Measurements from ENCODE around the gene GATAD2B. TPM values are rescaled to one million over a fixed set of nuclear protein-coding genes. Genes with fewer than 3 reads are reported as not detected.
"Not testable (repeated sequence)": the region's sequence is repeated elsewhere in the genome, so short reads cannot be mapped to it uniquely, and the experiment has no call there.

GATAD2B gene
- total RNA-seq, 2 experiments from 2014 or later, result 59.5 to 59.8 TPM

- Mint-ChIP-seq H3K9me3 (no peaks in the 10 kb centered on the region), H3K4me1 (ENCODE audit: low read depth) (peaks cover 32% of the 10 kb centered on the region), H3K27ac (peak overlapping the region; percentile 36), H3K27me3 (no peaks in the 10 kb centered on the region), H3K4me3 (no peak overlapping the region), H3K36me3 (ENCODE audit: low read depth) (peaks cover 12% of the 10 kb centered on the region)
- DNase-seq, result no peak
- CTCF ChIA-PET, result no interaction called here
- intact Hi-C loops (cut with micrococcal nuclease), result no loop called here
- no peak for ATAC-seq
- POLR2A ChIA-PET, result no interaction called here
- TF ChIP-seq CTCF (IDR thresholded peaks at IDR 0.05), result no peak
Measured at GRCh38 chr1:153842006-153842471, 80.7 kb downstream of the GATAD2B start.

DNA sequence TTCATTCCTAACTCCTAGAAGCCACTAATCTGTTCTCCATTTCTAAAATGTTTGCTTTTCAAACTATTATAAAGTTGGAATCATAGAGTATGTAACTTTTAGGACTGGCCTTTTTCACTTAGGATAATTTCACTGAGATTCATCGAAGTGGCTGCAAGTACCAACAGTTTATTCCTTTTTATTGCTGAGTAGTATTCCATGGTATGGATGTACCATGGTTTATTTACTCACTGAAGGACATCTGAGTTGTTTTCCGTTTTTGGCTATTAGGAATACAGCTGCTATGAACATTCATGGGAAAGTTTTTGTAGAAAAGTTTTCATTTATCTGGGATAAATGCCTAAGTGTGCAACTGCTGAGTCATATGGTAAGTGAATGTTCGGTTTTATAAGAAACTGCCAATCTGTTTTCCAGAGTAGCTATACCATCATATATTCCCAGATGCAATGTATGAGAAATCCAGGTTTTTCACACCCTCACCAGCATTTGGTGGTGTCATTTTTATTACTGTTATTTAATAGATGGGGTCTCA is 81.2 kb downstream of the GATAD2B start:
- H3K4me1 Mint-ChIP-seq (ENCODE audit: low read depth), result peaks cover 37% of the 10 kb centered on the region
- no peak for TF ChIP-seq CTCF (IDR thresholded peaks at IDR 0.05)
- H3K27me3 Mint-ChIP-seq, result no peaks in the 10 kb centered on the region
- no peaks in the 10 kb centered on the region for H3K9me3 Mint-ChIP-seq
- H3K27ac Mint-ChIP-seq, result peak overlapping the region; percentile 36
- no peak for DNase-seq
- ChIA-PET CTCF (no interaction called here), POLR2A (interaction anchor here (1.1 kb wide), 1 partner anchor 12 kb away, joined by 3 read pairs; no protein-coding TSS in a partner anchor)
- H3K4me3 Mint-ChIP-seq, result no peak overlapping the region
- no peak for ATAC-seq
- intact Hi-C loops (cut with micrococcal nuclease), result no loop called here
- peaks cover 12% of the 10 kb centered on the region for H3K36me3 Mint-ChIP-seq (ENCODE audit: low read depth)

DNA sequence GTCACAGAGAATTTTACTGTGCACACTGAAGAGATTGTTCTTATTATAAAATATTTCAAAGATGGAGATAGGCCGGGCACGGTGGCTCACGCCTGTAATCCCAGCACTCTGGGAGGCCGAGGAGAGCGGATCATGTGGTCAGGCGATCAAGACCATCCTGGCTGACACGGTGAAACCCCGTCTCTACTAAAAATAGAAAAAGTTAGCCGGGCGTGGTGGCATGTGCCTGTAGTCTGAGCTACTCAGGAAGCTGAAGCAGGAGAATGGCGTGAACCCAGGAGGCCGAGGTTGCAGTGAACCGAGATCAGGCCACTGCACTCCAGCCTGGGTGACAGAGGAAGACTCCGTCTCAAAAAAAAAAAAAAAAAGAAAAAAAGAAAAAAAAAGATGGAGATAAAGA is 82.0 kb downstream of the GATAD2B start:
- H3K4me1 Mint-ChIP-seq (ENCODE audit: low read depth), result peaks cover 32% of the 10 kb centered on the region
- H3K9me3 Mint-ChIP-seq; H3K27ac Mint-ChIP-seq; H3K27me3 Mint-ChIP-seq; intact Hi-C loops (cut with micrococcal nuclease); CTCF ChIA-PET; ATAC-seq; H3K4me3 Mint-ChIP-seq; DNase-seq: not testable (repeated sequence)
- POLR2A ChIA-PET, result interaction anchor here (1.1 kb wide), 1 partner anchor 13 kb away, joined by 3 read pairs; no protein-coding TSS in a partner anchor
- peaks cover 15% of the 10 kb centered on the region for H3K36me3 Mint-ChIP-seq (ENCODE audit: low read depth)

GRCh38 chr1:153833968-153834367 is 88.8 kb downstream of the GATAD2B start:
- H3K27me3 Mint-ChIP-seq; H3K36me3 Mint-ChIP-seq (ENCODE audit: low read depth); DNase-seq; H3K4me3 Mint-ChIP-seq; H3K27ac Mint-ChIP-seq; H3K9me3 Mint-ChIP-seq; ATAC-seq; intact Hi-C loops (cut with micrococcal nuclease): not testable (repeated sequence)
- ChIA-PET CTCF (interaction anchor here (1.6 to 1.7 kb wide), 2 partner anchors 12 to 21 kb away, joined by 3 to 6 read pairs; no protein-coding TSS in a partner anchor), POLR2A (interaction anchor here (1.0 to 1.5 kb wide), 2 partner anchors 11 to 18 kb away, joined by 4 to 5 read pairs; no protein-coding TSS in a partner anchor)
- peaks cover 24% of the 10 kb centered on the region for H3K4me1 Mint-ChIP-seq (ENCODE audit: low read depth)

GRCh38 chr1:153833171-153833570 is 89.6 kb downstream of the GATAD2B start:
- Mint-ChIP-seq H3K27me3 (no peaks in the 10 kb centered on the region), H3K4me1 (ENCODE audit: low read depth) (peaks cover 20% of the 10 kb centered on the region), H3K9me3 (no peaks in the 10 kb centered on the region), H3K36me3 (ENCODE audit: low read depth) (peaks cover 12% of the 10 kb centered on the region), H3K27ac (peak overlapping the region; percentile 21), H3K4me3 (no peak overlapping the region)
- POLR2A ChIA-PET, result interaction anchor here (1.0 to 1.5 kb wide), 2 partner anchors 10 to 19 kb away, joined by 4 to 5 read pairs; no protein-coding TSS in a partner anchor
- CTCF ChIA-PET, result interaction anchor here (1.0 to 1.7 kb wide), 5 partner anchors 19 to 112 kb away, joined by 3 to 4 read pairs (median 3); no protein-coding TSS in a partner anchor
- TF ChIP-seq CTCF (IDR thresholded peaks at IDR 0.05), result no peak
- DNase-seq (no peak), ATAC-seq (no peak)
- intact Hi-C loops (cut with micrococcal nuclease), result no loop called here

DNA sequence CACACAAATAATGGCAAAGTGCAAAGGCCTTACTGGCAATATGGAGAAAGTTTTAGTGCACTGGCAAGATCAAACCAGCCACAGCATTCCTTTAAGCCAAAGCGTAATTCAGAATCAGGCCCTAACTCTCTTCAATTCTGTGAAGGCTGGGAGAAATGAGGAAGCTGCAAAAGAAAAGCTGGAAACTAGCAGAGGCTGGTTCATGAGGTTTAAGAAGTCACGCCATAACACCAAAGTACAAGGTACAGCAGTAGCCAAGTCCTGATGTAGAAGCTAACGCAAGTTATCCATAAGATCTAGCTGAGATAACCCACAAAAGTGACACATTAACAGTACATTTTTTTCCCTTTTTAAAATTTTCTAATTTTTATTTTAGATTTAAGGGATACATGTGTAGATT is 90.5 kb downstream of the GATAD2B start:
- no peak for DNase-seq
- H3K4me1 Mint-ChIP-seq (ENCODE audit: low read depth), result peaks cover 27% of the 10 kb centered on the region
- ATAC-seq, result no peak
- no peak overlapping the region for H3K27ac Mint-ChIP-seq
- no peaks in the 10 kb centered on the region for H3K9me3 Mint-ChIP-seq
- CTCF ChIA-PET, result interaction anchor here (1.0 to 1.7 kb wide), 5 partner anchors 19 to 113 kb away, joined by 3 to 4 read pairs (median 3); no protein-coding TSS in a partner anchor
- no peak for TF ChIP-seq CTCF (IDR thresholded peaks at IDR 0.05)
- no peak overlapping the region for H3K4me3 Mint-ChIP-seq
- intact Hi-C loops (cut with micrococcal nuclease), result no loop called here
- H3K36me3 Mint-ChIP-seq (ENCODE audit: low read depth), result peaks cover 21% of the 10 kb centered on the region
- POLR2A ChIA-PET, result no interaction called here
- no peaks in the 10 kb centered on the region for H3K27me3 Mint-ChIP-seq

Data from activated CD8-positive, alpha-beta T cell treated with anti-CD3 and anti-CD28 coated beads for 36 hours (primary cell).